Psoas muscle (tissue), 8 donors: ENCODE data around the gene SSBP1. TPM values are rescaled to one million over a fixed set of nuclear protein-coding genes. Genes with fewer than 3 reads are reported as not detected.

ENCODE experiments used
- ATAC-seq, 4 donors: fragments of 200-7000 bp; cut with Tn5 transposase; one replicate each; pipeline ENCODE4 v1.9.1; 2020; ENCODE audit warnings: moderate library complexity in 3 of 4, mild to moderate bottlenecking in 2 of 4
- DNase-seq, 2 donors: peaks; one replicate each; pipeline ENCODE4 v3.0.0-alpha.2; 2020
- H3K27ac ChIP-seq: fragments of 200-600 bp; one replicate; pipeline ENCODE4 v1.8.0; 2022
- H3K27me3 ChIP-seq, 3 donors: fragments of 200-600 bp in 1 of 3; one replicate each; pipeline versions ENCODE4 v1.6.1 to v1.8.0; 2013 to 2022; ENCODE audit warnings: low read length in 2 of 3, mild to moderate bottlenecking in 2 of 3, moderate library complexity in 1 of 3; ENCODE audit not compliant: insufficient read depth in 3 of 3
- H3K36me3 ChIP-seq, 2 donors: fragments of 200-600 bp in 1 of 2; one replicate each; pipeline versions ENCODE4 v1.6.1 to v1.8.0; 2013 to 2022; ENCODE audit warnings: low read depth in 1 of 2, mild to moderate bottlenecking in 1 of 2, moderate library complexity in 1 of 2; ENCODE audit not compliant: insufficient read depth in 1 of 2
- H3K4me1 ChIP-seq: fragments of 200-600 bp; one replicate; pipeline ENCODE4 v1.8.0; 2022
- H3K4me3 ChIP-seq: fragments of 200-600 bp; one replicate; pipeline ENCODE4 v1.8.0; 2022; ENCODE audit warnings: mild to moderate bottlenecking
- H3K9me3 ChIP-seq: fragments of 200-600 bp; one replicate; pipeline ENCODE4 v1.8.0; 2022
- CTCF ChIP-seq: fragments of 200-600 bp; IDR thresholded peaks from one replicate; pipeline ENCODE4 v1.8.0; 2022; ENCODE audit warnings: antibody characterized with exemption
- WGBS, 3 donors: extraction: QIAGEN DNeasy Blood & Tissue Kit; methylation state at CpG; one replicate each; pipeline versions ENCODE4 v1.1.6 to v1.1.7; 2013; 5-methylcytosine and 5-hydroxymethylcytosine counted together
- intact Hi-C, 2 donors: fragments of 100-400 bp; cut with DNase I; formaldehyde crosslinking; loops; one replicate each; pipeline versions ENCODE4 v1.11.0 to v1.14.2; 2022
- polyA plus RNA-seq, 3 donors: library from polyadenylated mRNA; stranded (reverse); fragments of 200-250 nt; gene quantifications; one replicate each; pipeline ENCODE4 v1.2.3, GENCODE V29; 2013
- total RNA-seq, 4 donors: library from RNA; stranded (reverse); fragmentation: NEBNext Ultra II Directional in 2 of 4; extraction: Animal tissue kit (Norgen Biotek cat#: 25700) in 2 of 4; gene quantifications; one replicate each; pipeline versions ENCODE4 v1.2.1 to v1.2.4, GENCODE V29; 2021 to 2023
- donor health status: healthy with polysubstance abuse.
- donor health status: DM: no; HTN: no; CAD: no; lungs with moderate emphysema.
- donor health status: Bipolar disorder and iron deficiency.
- donor health status: healthy.
- donor health status: DM: yes; HTN: yes; CAD: no.
- donor health status: DM: no; HTN: no; CAD: no.
- donor health status: DM: no; HTN: no; CAD: no.
- donor health status: DM: yes; HTN: yes; CAD: no.

Gene SSBP1
- total and polyA plus RNA-seq, 7 donors, result 61.3 to 272 (median 112) TPM

- intact Hi-C loops, result no loop called here
- Histone ChIP-seq H3K27me3 (no peaks in the 10 kb centered on the region), H3K4me1 (no peaks in the 10 kb centered on the region), H3K36me3 (no peaks in the 10 kb centered on the region), H3K9me3 (no peaks in the 10 kb centered on the region), H3K4me3 (no peak overlapping the region), H3K27ac (no peak overlapping the region)
- 36 to 55% (median 45%) methylated on average over 1 of the region's 1 CpG for WGBS, 3 donors
- DNase-seq, result no peak
- TF ChIP-seq CTCF, result no peak
- no peak for ATAC-seq
Measured at GRCh38 chr7:141710301-141710700, 27.9 kb upstream of the SSBP1 start.

GRCh38 chr7:141712603-141713255 is 25.4 kb upstream of the SSBP1 start:
- DNase-seq, result no peak
- Histone ChIP-seq H3K9me3 (no peaks in the 10 kb centered on the region), H3K4me3 (no peak overlapping the region), H3K27me3 (no peaks in the 10 kb centered on the region), H3K4me1 (no peaks in the 10 kb centered on the region), H3K27ac (no peak overlapping the region), H3K36me3 (no peaks in the 10 kb centered on the region)
- intact Hi-C loops, result no loop called here
- TF ChIP-seq CTCF, result no peak
- 85 to 88% (median 87%) methylated on average over 5 of the region's 5 CpGs for WGBS, 3 donors
- ATAC-seq, result no peak

- no peaks in the 10 kb centered on the region for H3K27me3 ChIP-seq
- no peaks in the 10 kb centered on the region for H3K4me1 ChIP-seq
- intact Hi-C loops, result no loop called here
- DNase-seq, result no peak
- WGBS, 3 donors, result 81 to 92% (median 89%) methylated on average over 1 of the region's 1 CpG
- no peak overlapping the region for H3K4me3 ChIP-seq
- H3K36me3 ChIP-seq, result no peaks in the 10 kb centered on the region
- no peaks in the 10 kb centered on the region for H3K9me3 ChIP-seq
- TF ChIP-seq CTCF, result no peak
- ATAC-seq, result no peak
- H3K27ac ChIP-seq, result no peak overlapping the region
Measured at GRCh38 chr7:141713890-141714289, 24.3 kb upstream of the SSBP1 start.

- no peak for TF ChIP-seq CTCF
Measured at GRCh38 chr7:141714571-141714970, 23.6 kb upstream of the SSBP1 start.

GRCh38 chr7:141715018-141715417 is 23.1 kb upstream of the SSBP1 start:
- intact Hi-C loops, result no loop called here
- 69 to 75% (median 73%) methylated on average over 4 of the region's 4 CpGs for WGBS, 3 donors
- H3K9me3 ChIP-seq, result no peaks in the 10 kb centered on the region
- H3K27ac ChIP-seq, result no peak overlapping the region
- H3K4me3 ChIP-seq, result no peak overlapping the region
- no peak for ATAC-seq
- H3K36me3 ChIP-seq, result no peaks in the 10 kb centered on the region
- no peaks in the 10 kb centered on the region for H3K27me3 ChIP-seq
- no peak for TF ChIP-seq CTCF
- H3K4me1 ChIP-seq, result no peaks in the 10 kb centered on the region
- DNase-seq, result no peak

More at GRCh38 chr7:141714571-141714970, 23.6 kb upstream of the SSBP1 start:
- 79 to 80% (median 79%) methylated on average over 2 of the region's 2 CpGs for WGBS, 3 donors
- no peak for DNase-seq
- intact Hi-C loops, result no loop called here
- Histone ChIP-seq H3K27ac (no peak overlapping the region), H3K4me3 (no peak overlapping the region), H3K4me1 (no peaks in the 10 kb centered on the region), H3K36me3 (no peaks in the 10 kb centered on the region), H3K9me3 (no peaks in the 10 kb centered on the region), H3K27me3 (no peaks in the 10 kb centered on the region)
- no peak for ATAC-seq
